HG02884 (cell line): ENCODE data around the gene DPY19L3.
A peak's percentile ranks its signal among the peaks of the same experiment; 100 is the strongest.
"Not testable (repeated sequence)": the region's sequence is repeated elsewhere in the genome, so short reads cannot be mapped to it uniquely, and the experiment has no call there.

Experiments
- ATAC-seq: cut with Tn5 transposase; IDR thresholded peaks from one replicate; pipeline ENCODE4 v1.9.1; 2021; ENCODE audit warnings: mild to moderate bottlenecking, moderate library complexity; ENCODE audit not compliant: unreplicated experiment

Gene DPY19L3

DNA sequence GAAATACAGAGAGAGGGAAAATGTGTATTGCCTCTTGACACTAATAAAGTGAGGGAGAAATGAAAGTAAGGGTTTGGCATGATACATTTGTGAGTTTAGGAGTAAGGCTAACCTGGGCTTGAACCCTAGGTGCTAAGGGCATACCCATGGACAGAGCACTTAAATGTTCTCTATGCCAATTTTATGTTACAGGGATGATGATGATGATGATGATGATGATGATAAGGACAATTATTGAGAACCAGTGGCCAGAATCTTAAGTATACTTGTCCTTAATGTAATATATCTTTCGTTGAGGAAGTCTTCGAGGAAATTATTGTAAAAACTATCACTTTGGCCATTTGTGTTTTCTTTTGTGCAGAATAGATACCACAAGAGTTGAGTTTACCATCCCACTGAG, 33.2 kb downstream of the DPY19L3 start:
- ATAC-seq, result no peak

DNA sequence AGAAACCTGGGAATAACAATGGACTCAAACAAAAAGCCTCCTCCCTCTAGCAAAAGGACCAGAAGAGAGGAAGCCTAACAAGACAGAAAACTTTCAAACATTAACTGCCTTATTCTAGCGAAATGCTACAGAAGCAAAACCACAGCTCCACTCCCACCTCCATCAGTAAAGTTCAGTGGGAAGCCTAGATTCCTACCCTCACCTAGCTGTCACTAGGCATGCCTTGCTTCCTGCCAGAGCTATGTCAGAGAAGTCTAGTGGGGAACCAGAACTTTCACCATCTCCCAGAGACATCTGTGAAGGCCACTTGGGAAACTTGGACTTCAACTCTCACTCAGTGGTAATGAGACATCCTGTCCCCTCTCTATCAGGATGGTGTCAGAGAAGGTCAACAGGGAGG, 37.1 kb downstream of the DPY19L3 start:
- ATAC-seq, result no peak

DNA sequence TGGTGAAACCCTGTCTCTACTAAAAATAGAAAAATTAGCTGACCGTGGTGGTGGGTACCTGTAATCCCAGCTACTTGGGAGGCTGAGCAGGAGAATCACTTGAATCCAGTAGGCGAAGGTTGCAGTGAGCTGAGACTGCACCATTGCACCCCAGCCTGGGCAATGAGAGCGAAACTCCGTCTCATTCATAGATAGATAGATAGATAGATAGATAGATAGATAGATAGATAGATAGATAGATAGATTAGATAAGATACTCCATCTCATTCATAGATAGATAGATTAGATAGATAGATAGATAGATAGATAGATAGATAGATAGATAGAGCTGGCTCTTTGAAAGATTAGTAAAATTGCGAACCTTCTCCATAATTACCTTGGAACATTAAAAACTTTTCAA, 42.0 kb downstream of the DPY19L3 start:
- ATAC-seq, result not testable (repeated sequence)

- no peak for ATAC-seq
These were observed 42.5 kb downstream of the DPY19L3 start for GRCh38 chr19:32448026-32448425.

DNA sequence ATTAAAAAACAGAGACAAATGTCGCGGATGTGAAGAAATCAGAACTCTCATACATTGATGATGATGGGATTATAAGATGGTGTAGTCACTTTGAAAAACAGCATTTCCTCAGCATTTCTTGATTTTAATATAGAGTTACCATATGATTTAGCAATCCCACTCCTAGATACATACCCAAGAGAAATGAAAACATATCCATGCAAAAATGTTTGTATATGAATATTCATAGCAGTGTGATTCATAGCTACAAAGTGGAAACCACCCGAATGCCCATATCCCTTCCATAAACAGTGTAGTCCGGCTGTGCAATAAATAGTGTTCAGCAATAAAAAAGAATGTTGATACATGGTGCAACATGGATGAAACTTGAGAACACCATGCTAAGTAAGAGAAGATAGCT, 44.6 kb downstream of the DPY19L3 start:
- no peak for ATAC-seq

DNA sequence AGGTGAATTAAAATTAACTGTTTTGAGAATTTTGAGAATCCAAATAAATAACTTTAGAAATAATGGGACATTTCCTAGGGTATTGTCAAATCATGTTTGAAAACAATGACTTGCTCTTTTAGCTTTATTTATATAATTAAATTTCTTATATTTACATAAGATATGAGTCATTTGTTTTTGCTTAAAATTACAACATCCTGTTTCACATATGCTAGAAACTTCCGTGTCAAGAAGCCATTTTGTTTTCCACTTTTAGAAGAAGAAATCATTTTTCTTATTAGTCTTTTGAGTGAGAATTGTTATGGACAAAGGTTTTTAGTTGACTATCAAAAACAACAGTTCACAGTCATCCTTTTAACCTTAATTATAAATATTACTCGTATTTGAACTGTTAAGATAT, 48.2 kb downstream of the DPY19L3 start:
- no peak for ATAC-seq

- no peak for ATAC-seq
These were observed 50.8 kb downstream of the DPY19L3 start for GRCh38 chr19:32456406-32456805.

DNA sequence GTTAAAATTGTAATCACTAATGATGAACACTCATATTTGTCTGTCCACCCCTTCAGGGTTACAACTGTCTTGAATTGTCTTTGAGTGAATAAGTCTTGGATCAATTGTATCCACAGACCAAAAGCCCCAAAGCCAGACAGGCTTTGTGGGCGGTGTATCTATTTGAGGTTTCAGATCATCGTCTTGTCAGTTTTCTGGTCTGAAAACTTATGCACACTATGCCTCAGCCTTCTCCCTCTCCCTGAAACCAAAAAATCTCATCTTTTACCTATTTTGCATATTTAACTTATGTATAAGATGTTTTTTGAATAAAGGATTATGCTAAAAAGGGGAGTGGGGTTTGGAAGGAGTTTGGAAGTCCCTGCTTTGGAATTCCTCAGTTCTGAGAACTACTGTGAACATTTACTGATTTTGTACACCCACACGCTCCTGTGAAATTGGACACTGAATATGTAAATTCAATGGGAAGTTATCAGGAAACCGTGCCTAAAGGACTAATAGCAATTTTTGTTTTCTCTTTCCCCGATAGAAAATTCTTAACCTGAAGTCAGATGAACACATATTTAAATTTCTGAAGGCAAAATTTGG, 52.1 kb downstream of the DPY19L3 start:
- peak; percentile 55 for ATAC-seq

DNA sequence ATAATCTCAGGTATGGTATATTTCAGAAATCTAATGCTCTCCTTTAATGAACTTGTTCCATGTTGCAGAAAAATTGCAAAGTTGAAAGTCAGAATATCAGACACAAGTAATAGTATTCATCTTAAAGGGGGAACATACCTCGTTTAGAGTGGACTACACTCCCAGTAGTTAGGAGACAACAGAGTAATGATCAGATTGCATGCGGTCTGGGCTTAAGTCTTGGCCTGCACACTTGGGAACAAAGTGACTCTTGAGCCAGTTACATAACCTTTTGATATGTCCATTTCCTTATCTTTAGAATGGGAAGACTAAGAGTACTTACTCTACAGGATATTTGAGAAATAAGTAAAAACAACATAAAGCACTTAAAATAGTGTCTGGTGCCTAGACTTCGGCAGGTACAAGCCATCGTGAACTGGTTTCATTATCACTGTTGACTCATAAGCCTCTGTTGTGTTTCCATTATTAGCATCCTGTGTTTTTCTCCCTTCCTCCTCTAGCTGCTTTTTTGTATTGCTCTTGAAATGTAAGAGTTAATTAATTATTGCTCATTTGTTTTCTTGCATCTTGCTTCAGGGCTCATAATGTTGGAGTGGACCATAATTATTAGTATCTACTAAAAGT, 53.0 kb downstream of the DPY19L3 start:
- peak; percentile 91 for ATAC-seq

- ATAC-seq, result no peak
These were observed 53.8 kb downstream of the DPY19L3 start for GRCh38 chr19:32459204-32459865.

GRCh38 chr19:32460476-32460875, 54.9 kb downstream of the DPY19L3 start:
- ATAC-seq, result no peak

- no peak for ATAC-seq
These were observed 58.7 kb downstream of the DPY19L3 start for GRCh38 chr19:32464279-32464678.

DNA sequence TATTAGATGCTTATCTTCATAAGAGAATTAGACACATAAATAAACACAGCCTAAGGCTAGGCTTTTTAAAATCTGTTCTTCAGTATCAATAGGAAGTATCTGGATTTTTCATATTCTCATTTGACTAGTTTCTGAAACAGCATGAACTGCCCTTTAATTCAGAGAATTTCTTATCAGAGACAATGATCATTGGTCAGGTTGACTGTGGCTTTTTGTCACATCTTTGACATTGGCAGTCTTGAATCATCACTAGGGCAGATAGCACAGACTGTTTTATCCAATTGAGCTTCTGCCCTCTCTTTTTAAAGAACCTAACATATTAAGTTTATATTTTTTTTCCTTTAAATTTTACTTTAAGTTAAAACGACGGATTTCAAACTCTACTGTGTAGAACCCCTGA, 59.6 kb downstream of the DPY19L3 start:
- no peak for ATAC-seq

- ATAC-seq, result no peak
These were observed 64.2 kb downstream of the DPY19L3 start for GRCh38 chr19:32469795-32470194.

- ATAC-seq, result no peak
These were observed 65.5 kb downstream of the DPY19L3 start for GRCh38 chr19:32471095-32471494.

DNA sequence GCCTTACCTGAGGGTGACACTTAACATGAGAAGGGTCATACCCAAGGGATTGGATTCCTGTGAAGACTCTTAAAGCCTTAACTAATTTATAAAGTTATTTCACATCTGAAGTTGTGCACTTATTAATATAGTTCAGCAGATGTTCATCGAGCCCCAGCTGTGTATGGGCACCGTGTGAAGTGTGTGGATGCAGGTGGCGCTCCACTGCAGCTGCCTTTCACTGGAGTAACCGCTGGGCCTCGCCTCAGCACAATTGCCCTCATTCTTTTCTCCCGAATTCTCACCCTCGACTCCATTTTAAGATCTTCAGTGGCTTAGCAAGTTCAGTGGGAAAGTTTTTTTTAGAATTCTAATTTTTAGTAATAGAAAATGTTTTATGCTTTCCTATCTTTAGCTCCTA, 66.2 kb downstream of the DPY19L3 start:
- ATAC-seq, result no peak

GRCh38 chr19:32475141-32476031, 69.8 kb downstream of the DPY19L3 start:
- no peak for ATAC-seq

DNA sequence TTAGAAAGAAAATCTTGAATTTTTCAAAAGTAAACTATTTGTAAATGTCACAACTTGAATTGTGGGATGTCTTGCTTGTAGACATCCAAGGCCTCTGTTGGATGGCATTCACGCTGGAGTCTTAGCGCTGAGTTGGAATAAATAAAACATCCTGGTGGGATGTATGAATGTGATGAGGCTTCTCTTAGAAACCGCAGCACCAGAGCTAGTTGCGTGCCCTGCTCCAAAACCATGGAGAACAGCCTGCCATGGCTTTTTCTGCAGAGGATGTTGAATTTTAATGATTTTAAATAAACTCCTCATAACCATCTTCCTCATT, 70.4 kb downstream of the DPY19L3 start:
- ATAC-seq, result no peak

- ATAC-seq, result no peak
These were observed 74.8 kb downstream of the DPY19L3 start for GRCh38 chr19:32480321-32480720.

- ATAC-seq, result no peak
These were observed 78.0 kb downstream of the DPY19L3 start for GRCh38 chr19:32483574-32483973.

- ATAC-seq, result no peak
These were observed 84.4 kb downstream of the DPY19L3 start for GRCh38 chr19:32489971-32490370.

DNA sequence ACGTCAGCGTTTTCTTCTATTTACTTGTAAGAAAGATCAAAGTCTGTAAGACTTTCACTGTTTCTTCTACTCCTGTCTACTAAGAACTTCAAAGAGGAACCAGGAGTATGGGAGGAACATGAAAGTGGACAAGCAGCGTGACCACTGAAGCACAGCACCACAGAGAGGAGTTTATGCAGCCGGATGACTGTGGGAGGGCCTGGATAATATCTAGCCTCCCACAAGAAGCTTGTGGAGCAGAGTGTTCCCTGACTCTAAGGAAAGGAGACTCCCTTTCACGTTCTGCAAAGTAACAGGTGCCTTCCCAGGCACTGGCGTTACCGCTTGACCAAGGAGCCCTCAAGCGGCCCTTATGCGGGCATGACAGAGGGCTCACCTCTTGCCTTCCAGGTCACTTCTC, 91.8 kb downstream of the DPY19L3 start:
- no peak for ATAC-seq
